Esophagus mucosa (tissue), 1 donor: ENCODE measurements around the gene RABGGTA. TPM values are rescaled to one million over a fixed set of nuclear protein-coding genes. Genes with fewer than 3 reads are reported as not detected.

Source experiments
- ATAC-seq: fragments of 200-7000 bp; cut with Tn5 transposase; one replicate; pipeline ENCODE4 v1.9.1; 2020
- total RNA-seq: library from RNA; stranded (reverse); gene quantifications from one replicate; pipeline ENCODE4 v1.2.4, GENCODE V29; 2023
- donor health status: DM: yes; HTN: yes; CAD: no.

RABGGTA gene
- total RNA-seq, 1 donor from 2014 or later: 91.5 TPM

GRCh38 chr14:24300326-24300980 is 29.1 kb upstream of the RABGGTA start:
- ATAC-seq: no peak

GRCh38 chr14:24299255-24300191 is 28.1 kb upstream of the RABGGTA start, which contains the start of the genes DHRS1 and NOP9:
Gene DHRS1, minus strand, starts transcription at chr14:24299780. Its CDS starts 674 bp downstream, at chr14:24299106.
Gene NOP9, plus strand, starts transcription at chr14:24299850. Its CDS starts 105 bp downstream, at chr14:24299955.
- peak; percentile 89 for ATAC-seq

GRCh38 chr14:24298892-24299254 is 27.5 kb upstream of the RABGGTA start:
- peak; percentile 83 for ATAC-seq

GRCh38 chr14:24297190-24297964 is 26.0 kb upstream of the RABGGTA start:
- ATAC-seq: peak; percentile 11

- ATAC-seq: peak; percentile 58
Measured at GRCh38 chr14:24296341-24297157, 25.2 kb upstream of the RABGGTA start.

- no peak for ATAC-seq
Measured at GRCh38 chr14:24293525-24293924, 22.1 kb upstream of the RABGGTA start.

GRCh38 chr14:24292118-24292807 is 20.9 kb upstream of the RABGGTA start:
- ATAC-seq: no peak

GRCh38 chr14:24291446-24292117 is 20.2 kb upstream of the RABGGTA start:
- ATAC-seq: no peak

GRCh38 chr14:24290746-24291145 is 19.3 kb upstream of the RABGGTA start:
- no peak for ATAC-seq

- ATAC-seq: no peak
Measured at GRCh38 chr14:24289649-24290280, 18.4 kb upstream of the RABGGTA start.

- no peak for ATAC-seq
Measured at GRCh38 chr14:24286996-24287395, 15.6 kb upstream of the RABGGTA start.

GRCh38 chr14:24285351-24285750 is 14.0 kb upstream of the RABGGTA start:
- no peak for ATAC-seq

- ATAC-seq: no peak
Measured at GRCh38 chr14:24284501-24285035, 13.2 kb upstream of the RABGGTA start.

- no peak for ATAC-seq
Measured at GRCh38 chr14:24283796-24284460, 12.5 kb upstream of the RABGGTA start.

- no peak for ATAC-seq
Measured at GRCh38 chr14:24282736-24283135, 11.3 kb upstream of the RABGGTA start.

GRCh38 chr14:24281636-24282035 is 10.2 kb upstream of the RABGGTA start:
- ATAC-seq: no peak

GRCh38 chr14:24280797-24281460 is 9.5 kb upstream of the RABGGTA start:
- ATAC-seq: peak; percentile 60

- ATAC-seq: peak; percentile 87
Measured at GRCh38 chr14:24279301-24280186, 8.1 kb upstream of the RABGGTA start.
